H9 (cell line): ENCODE data around the gene IPO11. TPM values are rescaled to one million over a fixed set of nuclear protein-coding genes. Genes with fewer than 3 reads are reported as not detected.

ENCODE experiments used
- DNase-seq: peaks from one replicate; pipeline ENCODE4 v3.0.0-alpha.2; 2017
- H2AFZ ChIP-seq: one replicate; pipeline ENCODE4 v1.6.1; 2013; ENCODE audit warnings: mild to moderate bottlenecking, low read length, control low read depth, moderate library complexity
- H2AK5ac ChIP-seq: 2 replicates; pipeline ENCODE4 v1.6.1; 2013; ENCODE audit warnings: low read length, control low read depth, mixed read lengths; ENCODE audit not compliant: insufficient read length
- H2BK120ac ChIP-seq: one replicate; pipeline ENCODE4 v1.6.1; 2013; ENCODE audit warnings: low read depth, mild to moderate bottlenecking, low read length, control low read depth, inconsistent platforms; ENCODE audit not compliant: poor library complexity, severe bottlenecking
- H2BK12ac ChIP-seq: 2 replicates; pipeline ENCODE4 v1.6.1; 2013; ENCODE audit warnings: low read length, control low read depth, mixed read lengths, low read depth; ENCODE audit not compliant: insufficient read length
- H2BK15ac ChIP-seq: 2 replicates; pipeline ENCODE4 v1.6.1; 2013; ENCODE audit warnings: low read depth, low read length, control low read depth
- H2BK20ac ChIP-seq: one replicate; pipeline ENCODE4 v1.6.1; 2013; ENCODE audit warnings: low read depth, mild to moderate bottlenecking, low read length, control low read depth, inconsistent platforms; ENCODE audit not compliant: poor library complexity, severe bottlenecking
- H2BK5ac ChIP-seq: 2 replicates; pipeline ENCODE4 v1.6.1; 2013; ENCODE audit warnings: low read length, control low read depth, mixed read lengths; ENCODE audit not compliant: insufficient read length
- H3K14ac ChIP-seq: 2 replicates; pipeline ENCODE4 v1.6.1; 2013; ENCODE audit warnings: low read length, control low read depth; ENCODE audit not compliant: insufficient read depth
- H3K18ac ChIP-seq: 2 replicates; pipeline ENCODE4 v1.6.1; 2013; ENCODE audit warnings: low read depth, mild to moderate bottlenecking, mixed read lengths, low read length, control low read depth; ENCODE audit not compliant: insufficient read length
- H3K23ac ChIP-seq: 2 replicates; pipeline ENCODE4 v1.6.1; 2013; ENCODE audit warnings: low read length, control low read depth, mixed read lengths, low read depth; ENCODE audit not compliant: insufficient read length
- H3K23me2 ChIP-seq: 2 replicates; pipeline ENCODE4 v1.6.1; 2013; ENCODE audit warnings: low read depth, mild to moderate bottlenecking, mixed read lengths, low read length, control low read depth; ENCODE audit not compliant: insufficient read length, poor library complexity, severe bottlenecking
- H3K27ac ChIP-seq: 2 replicates; pipeline ENCODE4 v1.5.1; 2013; ENCODE audit warnings: low read length, control low read depth, mixed read lengths, low read depth; ENCODE audit not compliant: insufficient read length
- H3K27me3 ChIP-seq: 2 replicates; pipeline ENCODE4 v1.6.1; 2013; ENCODE audit warnings: low read length, control low read depth, inconsistent platforms; ENCODE audit not compliant: insufficient read depth
- H3K4ac ChIP-seq: 2 replicates; pipeline ENCODE4 v1.6.1; 2013; ENCODE audit warnings: low read depth, mild to moderate bottlenecking, control low read depth, inconsistent platforms, low read length, moderate library complexity
- H3K4me1 ChIP-seq: 2 replicates; pipeline ENCODE4 v1.6.1; 2013; ENCODE audit warnings: low read length, control low read depth, inconsistent platforms; ENCODE audit not compliant: insufficient read depth
- H3K4me2 ChIP-seq: 2 replicates; pipeline ENCODE4 v1.6.1; 2013; ENCODE audit warnings: low read length, control low read depth, mixed read lengths; ENCODE audit not compliant: insufficient read length, insufficient read depth
- H3K56ac ChIP-seq: 2 replicates; pipeline ENCODE4 v1.6.1; 2013; ENCODE audit warnings: low read depth, mild to moderate bottlenecking, mixed read lengths, low read length, control low read depth; ENCODE audit not compliant: insufficient read length
- H3K79me1 ChIP-seq: 2 replicates; pipeline ENCODE4 v1.6.1; 2013; ENCODE audit warnings: low read depth, mild to moderate bottlenecking, moderate library complexity, low read length, control low read depth, inconsistent platforms; ENCODE audit not compliant: insufficient read depth, poor library complexity, severe bottlenecking
- H3K79me2 ChIP-seq: 2 replicates; pipeline ENCODE4 v1.6.1; 2013; ENCODE audit warnings: low read length, control low read depth, inconsistent platforms; ENCODE audit not compliant: insufficient read depth
- H3K9ac ChIP-seq: 2 replicates; pipeline ENCODE4 v1.6.1; 2013; ENCODE audit warnings: low read length, control low read depth, mixed read lengths; ENCODE audit not compliant: insufficient read length; ENCODE audit errors: extremely low read depth
- H3K9me3 ChIP-seq: one replicate; pipeline ENCODE4 v1.6.1; 2013; ENCODE audit warnings: low read depth, low read length, inconsistent platforms; ENCODE audit not compliant: control insufficient read depth
- H3T11ph ChIP-seq: one replicate; pipeline ENCODE4 v1.6.1; 2013; ENCODE audit warnings: mild to moderate bottlenecking, low read length, control low read depth, inconsistent platforms
- H4K20me1 ChIP-seq: one replicate; pipeline ENCODE4 v1.6.1; 2013; ENCODE audit not compliant: control insufficient read depth, insufficient read length, insufficient read depth
- H4K5ac ChIP-seq: 2 replicates; pipeline ENCODE4 v1.6.1; 2013; ENCODE audit warnings: low read depth, mild to moderate bottlenecking, mixed read lengths, low read length, control low read depth; ENCODE audit not compliant: insufficient read length
- H4K8ac ChIP-seq: replicated peaks from 2 replicates; pipeline ENCODE4 v1.6.1; 2013; ENCODE audit warnings: low read length, control low read depth, mixed read lengths, low read depth; ENCODE audit not compliant: insufficient read length
- H4K91ac ChIP-seq: 2 replicates; pipeline ENCODE4 v1.6.1; 2013; ENCODE audit warnings: low read depth, mild to moderate bottlenecking, moderate library complexity, mixed read lengths, low read length, control low read depth; ENCODE audit not compliant: insufficient read length
- H3K27ac Mint-ChIP-seq, 3 experiments: 2 replicates in 2 of 3; 3 replicates in 1 of 3; pipeline ENCODE4 v1.8.0; 2020 to 2021; ENCODE audit warnings: mixed read lengths in 3 of 3, mild to moderate bottlenecking in 1 of 3, moderate library complexity in 1 of 3
- H3K27me3 Mint-ChIP-seq: 2 replicates; pipeline ENCODE4 v1.8.0; 2021; ENCODE audit warnings: low read depth, mild to moderate bottlenecking, moderate library complexity, mixed read lengths
- H3K36me3 Mint-ChIP-seq, 3 experiments: 2 replicates in 2 of 3; 3 replicates in 1 of 3; pipeline ENCODE4 v1.8.0; 2020 to 2021; ENCODE audit warnings: low read depth in 3 of 3, mixed read lengths in 3 of 3; ENCODE audit not compliant: insufficient read depth in 1 of 3
- H3K4me1 Mint-ChIP-seq, 2 experiments: 2 replicates each; pipeline ENCODE4 v1.8.0; 2020; ENCODE audit warnings: mixed read lengths in 2 of 2
- H3K4me3 Mint-ChIP-seq, 2 experiments: 2 replicates in 1 of 2; 3 replicates in 1 of 2; pipeline ENCODE4 v1.8.0; 2020 to 2021; ENCODE audit warnings: mild to moderate bottlenecking in 2 of 2, mixed read lengths in 2 of 2, moderate library complexity in 1 of 2
- H3K9me3 Mint-ChIP-seq, 2 experiments: 2 replicates in 1 of 2; 3 replicates in 1 of 2; pipeline ENCODE4 v1.8.0; 2020; ENCODE audit warnings: mild to moderate bottlenecking in 2 of 2, mixed read lengths in 2 of 2, moderate library complexity in 1 of 2
- CTCF ChIP-seq: fragments of 200-600 bp; sonication (generic); conservative IDR thresholded peaks from 3 replicates; pipeline ENCODE4 v1.8.0; 2021; ENCODE audit warnings: antibody characterized with exemption, mild to moderate bottlenecking
- WGBS: extraction: QIAGEN DNeasy Blood & Tissue Kit; methylation state at CpG from one replicate; pipeline ENCODE4 v1.1.7; 2013; ENCODE audit warnings: missing lambda C conversion rate, low lambda C conversion rate, mixed read lengths; ENCODE audit not compliant: insufficient read length; ENCODE audit errors: extremely low coverage; 5-methylcytosine and 5-hydroxymethylcytosine counted together
- total RNA-seq: library from RNA; stranded (reverse); gene quantifications from 2 replicates; pipeline ENCODE4 v1.2.1, GENCODE V29; 2021

The IPO11 gene
- total RNA-seq, 1 experiment from 2014 or later, result 63.0 TPM

- no peaks in the 10 kb centered on the region for H3K27me3 ChIP-seq
- H2BK5ac ChIP-seq, result no peak overlapping the region
- H2BK120ac ChIP-seq, result no peak overlapping the region
- no peaks in the 10 kb centered on the region for H3K4me1 ChIP-seq
- Mint-ChIP-seq H3K36me3 (peaks cover 0 to 2% (median 0%) of the 10 kb centered on the region in 3 experiments; a peak in 3 of 7 replicates), H3K9me3 (no peaks in the 10 kb centered on the region), H3K4me3 (no peak overlapping the region), H3K27me3 (no peaks in the 10 kb centered on the region), H3K27ac (peak overlapping the region in 1 of 3 experiments; percentile 49; a peak in 3 of 7 replicates), H3K4me1 (no peaks in the 10 kb centered on the region)
- H2BK20ac ChIP-seq, result no peak overlapping the region
- H2BK12ac ChIP-seq, result no peak overlapping the region
- no peak overlapping the region for H4K5ac ChIP-seq
- no CpG with 5 or more reads among the region's 5 CpGs for WGBS
- H3K23me2 ChIP-seq, result no peaks in the 10 kb centered on the region
- no peak for DNase-seq
- no peak overlapping the region for H4K8ac ChIP-seq
- no peak overlapping the region for H3K18ac ChIP-seq
- H2BK15ac ChIP-seq, result no peak overlapping the region
- no peaks in the 10 kb centered on the region for H4K20me1 ChIP-seq
- H3K4ac ChIP-seq, result no peak overlapping the region
- no peak for TF ChIP-seq CTCF
- no peak overlapping the region for H3K9ac ChIP-seq
- no peak overlapping the region for H3T11ph ChIP-seq
- H3K56ac ChIP-seq, result no peak overlapping the region
- no peaks in the 10 kb centered on the region for H3K9me3 ChIP-seq
- H3K27ac ChIP-seq, result no peak overlapping the region
- no peak overlapping the region for H3K23ac ChIP-seq
- H4K91ac ChIP-seq, result no peak overlapping the region
- no peak overlapping the region for H2AFZ ChIP-seq
- H3K79me2 ChIP-seq, result peaks cover 11% of the 10 kb centered on the region; the same call in 1 of the 2 replicates
- H2AK5ac ChIP-seq, result no peak overlapping the region
- peaks cover 13% of the 10 kb centered on the region for H3K79me1 ChIP-seq
- no peak overlapping the region for H3K14ac ChIP-seq
- no peak overlapping the region for H3K4me2 ChIP-seq
Observed at GRCh38 chr5:62432621-62433064, 20.1 kb downstream of the IPO11 start.
